Trophoblast cell (in vitro differentiated cells and primary cell): ENCODE results near the gene PDIA5.
A peak's percentile ranks its signal among the peaks of the same experiment; 100 is the strongest.

ENCODE experiments used
- DNase-seq, 2 donors: peaks; one replicate each; pipeline ENCODE4 v3.0.0-alpha.2; 2016
- H2AFZ ChIP-seq: 2 replicates; pipeline ENCODE4 v1.6.1; 2013; ENCODE audit warnings: low read length, moderate library complexity, mild to moderate bottlenecking; ENCODE audit not compliant: insufficient read depth, poor library complexity
- H2AK5ac ChIP-seq: 2 replicates; pipeline ENCODE4 v1.6.1; 2013; ENCODE audit warnings: mild to moderate bottlenecking, low read length
- H2BK120ac ChIP-seq: 2 replicates; pipeline ENCODE4 v1.6.1; 2013; ENCODE audit warnings: low read length, mild to moderate bottlenecking, moderate library complexity; ENCODE audit not compliant: insufficient read depth, poor library complexity
- H2BK12ac ChIP-seq: 2 replicates; pipeline ENCODE4 v1.6.1; 2013; ENCODE audit warnings: mild to moderate bottlenecking, low read length, moderate library complexity
- H2BK5ac ChIP-seq: 2 replicates; pipeline ENCODE4 v1.6.1; 2013; ENCODE audit warnings: low read length, low read depth, moderate library complexity, mild to moderate bottlenecking; ENCODE audit not compliant: poor library complexity
- H3K14ac ChIP-seq: 2 replicates; pipeline ENCODE4 v1.6.1; 2013; ENCODE audit warnings: mild to moderate bottlenecking, low read length
- H3K18ac ChIP-seq: 2 replicates; pipeline ENCODE4 v1.6.1; 2013; ENCODE audit warnings: mild to moderate bottlenecking, low read length
- H3K23ac ChIP-seq: 2 replicates; pipeline ENCODE4 v1.6.1; 2013; ENCODE audit warnings: low read length
- H3K27ac ChIP-seq: 2 replicates; pipeline ENCODE4 v1.5.1; 2013; ENCODE audit warnings: low read depth, mild to moderate bottlenecking, inconsistent platforms, low read length, moderate library complexity
- H3K27me3 ChIP-seq: 2 replicates; pipeline ENCODE4 v1.6.1; 2013; ENCODE audit warnings: inconsistent platforms, mild to moderate bottlenecking, low read length, moderate library complexity; ENCODE audit not compliant: insufficient read depth
- H3K36me3 ChIP-seq, 2 experiments: 1 replicate in 1 of 2; 2 replicates in 1 of 2; pipeline ENCODE4 v1.6.1; 2013; ENCODE audit warnings: low read length in 2 of 2, mild to moderate bottlenecking in 2 of 2, moderate library complexity in 1 of 2; ENCODE audit not compliant: insufficient read depth in 2 of 2, control insufficient read depth in 1 of 2
- H3K4ac ChIP-seq: 2 replicates; pipeline ENCODE4 v1.6.1; 2013; ENCODE audit warnings: low read depth, mild to moderate bottlenecking, low read length, moderate library complexity
- H3K4me1 ChIP-seq, 2 experiments: 1 replicate in 1 of 2; 2 replicates in 1 of 2; pipeline ENCODE4 v1.6.1; 2013; ENCODE audit warnings: low read length in 2 of 2, mild to moderate bottlenecking in 2 of 2, moderate library complexity in 1 of 2; ENCODE audit not compliant: insufficient read depth in 2 of 2, control insufficient read depth in 1 of 2
- H3K4me2 ChIP-seq: 2 replicates; pipeline ENCODE4 v1.6.1; 2013; ENCODE audit warnings: inconsistent platforms, mild to moderate bottlenecking, low read length, moderate library complexity
- H3K4me3 ChIP-seq: 2 replicates; pipeline ENCODE4 v1.5.1; 2013; ENCODE audit warnings: mild to moderate bottlenecking, low read depth, low read length, inconsistent platforms
- H3K79me1 ChIP-seq: one replicate; pipeline ENCODE4 v1.6.1; 2013; ENCODE audit warnings: low read length
- H3K79me2 ChIP-seq: 2 replicates; pipeline ENCODE4 v1.6.1; 2013; ENCODE audit warnings: low read length, mild to moderate bottlenecking; ENCODE audit not compliant: control insufficient read depth, insufficient read depth, poor library complexity
- H3K9ac ChIP-seq: 2 replicates; pipeline ENCODE4 v1.6.1; 2013; ENCODE audit warnings: mild to moderate bottlenecking, low read length
- H3K9me3 ChIP-seq: 2 replicates; pipeline ENCODE4 v1.6.1; 2013; ENCODE audit warnings: low read depth, mild to moderate bottlenecking, control low read depth, inconsistent platforms, low read length; ENCODE audit not compliant: insufficient read depth
- H4K12ac ChIP-seq: 2 replicates; pipeline ENCODE4 v1.6.1; 2013; ENCODE audit warnings: low read depth, mild to moderate bottlenecking, low read length, moderate library complexity
- H4K8ac ChIP-seq: 2 replicates; pipeline ENCODE4 v1.6.1; 2013; ENCODE audit warnings: low read depth, mild to moderate bottlenecking, low read length, moderate library complexity
- H4K91ac ChIP-seq: one replicate; pipeline ENCODE4 v1.6.1; 2013; ENCODE audit warnings: low read depth, mild to moderate bottlenecking, low read length, moderate library complexity
- WGBS: extraction: QIAGEN DNeasy Blood & Tissue Kit; methylation state at CpG from one replicate; pipeline ENCODE4 v1.1.7; 2013; ENCODE audit warnings: missing lambda C conversion rate; ENCODE audit not compliant: insufficient read length, insufficient coverage; ENCODE audit errors: extremely low coverage; 5-methylcytosine and 5-hydroxymethylcytosine counted together

PDIA5 gene

DNA sequence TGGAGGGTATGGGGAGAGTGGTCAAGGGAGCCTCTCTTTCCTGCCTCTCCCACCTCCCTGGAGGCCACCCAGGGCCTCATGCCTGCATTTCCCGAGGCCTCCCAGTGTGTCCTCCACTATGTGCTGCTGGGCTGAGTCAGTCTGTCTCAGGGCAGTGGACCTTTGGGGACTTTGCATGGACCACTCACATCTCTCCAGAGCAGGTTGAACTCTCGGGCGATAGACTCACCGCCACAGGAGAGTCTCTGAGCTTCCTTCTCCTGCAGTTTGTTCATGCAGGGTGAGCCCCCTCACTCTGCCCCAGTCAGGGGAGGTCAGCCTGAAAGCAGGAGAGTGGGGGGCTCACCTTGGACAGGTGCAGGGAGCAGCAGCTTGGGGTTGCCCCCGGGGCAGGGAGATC is 74.5 kb downstream of the PDIA5 start:
- no peak overlapping the region for H2AK5ac ChIP-seq
- no peak overlapping the region for H2BK12ac ChIP-seq
- H4K12ac ChIP-seq: no peak overlapping the region
- H3K4me2 ChIP-seq: no peak overlapping the region
- H4K91ac ChIP-seq: no peak overlapping the region
- H3K79me1 ChIP-seq: no peaks in the 10 kb centered on the region
- no peak overlapping the region for H3K27ac ChIP-seq
- no peak overlapping the region for H3K4ac ChIP-seq
- H3K36me3 ChIP-seq: peaks cover 42 to 53% of the 10 kb centered on the region in 2 experiments
- H3K4me3 ChIP-seq: no peak overlapping the region
- WGBS: no CpG with 5 or more reads among the region's 5 CpGs
- no peak for DNase-seq
- no peaks in the 10 kb centered on the region for H3K79me2 ChIP-seq
- no peak overlapping the region for H3K23ac ChIP-seq
- H4K8ac ChIP-seq: no peak overlapping the region
- no peak overlapping the region for H3K9ac ChIP-seq
- H3K14ac ChIP-seq: no peak overlapping the region
- no peak overlapping the region for H2BK120ac ChIP-seq
- H2BK5ac ChIP-seq: no peak overlapping the region
- H3K27me3 ChIP-seq: no peaks in the 10 kb centered on the region
- H3K18ac ChIP-seq: no peak overlapping the region
- H2AFZ ChIP-seq: no peak overlapping the region
- H3K4me1 ChIP-seq: peaks cover 0 to 7% of the 10 kb centered on the region in 2 experiments
- H3K9me3 ChIP-seq: no peaks in the 10 kb centered on the region

- Histone ChIP-seq H3K23ac (no peak overlapping the region), H4K12ac (no peak overlapping the region), H3K4me2 (no peak overlapping the region), H3K9ac (no peak overlapping the region), H3K79me2 (no peaks in the 10 kb centered on the region), H2AK5ac (no peak overlapping the region), H3K9me3 (no peaks in the 10 kb centered on the region), H4K8ac (no peak overlapping the region), H2BK120ac (no peak overlapping the region), H3K4ac (no peak overlapping the region), H3K4me1 (peaks cover 0 to 7% of the 10 kb centered on the region in 2 experiments), H2BK5ac (no peak overlapping the region), H2BK12ac (no peak overlapping the region), H3K27me3 (no peaks in the 10 kb centered on the region), H3K18ac (no peak overlapping the region), H3K36me3 (peaks cover 49 to 64% of the 10 kb centered on the region in 2 experiments), H3K14ac (no peak overlapping the region), H3K27ac (no peak overlapping the region), H3K79me1 (no peaks in the 10 kb centered on the region), H4K91ac (no peak overlapping the region), H2AFZ (no peak overlapping the region), H3K4me3 (no peak overlapping the region)
- peak; percentile 12 to 17 for DNase-seq
- WGBS: no CpG with 5 or more reads among the region's 10 CpGs
Measured at GRCh38 chr3:123143669-123144411, 77.0 kb downstream of the PDIA5 start.

- no peak overlapping the region for H3K14ac ChIP-seq
- no peak for DNase-seq
- H3K27ac ChIP-seq: no peak overlapping the region
- no peaks in the 10 kb centered on the region for H3K9me3 ChIP-seq
- H3K79me2 ChIP-seq: no peaks in the 10 kb centered on the region
- H2BK120ac ChIP-seq: no peak overlapping the region
- WGBS: no CpG with 5 or more reads among the region's 10 CpGs
- no peak overlapping the region for H2BK5ac ChIP-seq
- H3K79me1 ChIP-seq: no peaks in the 10 kb centered on the region
- no peaks in the 10 kb centered on the region for H3K27me3 ChIP-seq
- no peak overlapping the region for H4K8ac ChIP-seq
- H2AK5ac ChIP-seq: no peak overlapping the region
- no peak overlapping the region for H4K12ac ChIP-seq
- no peak overlapping the region for H3K4me3 ChIP-seq
- H3K4me2 ChIP-seq: no peak overlapping the region
- no peak overlapping the region for H4K91ac ChIP-seq
- H2BK12ac ChIP-seq: no peak overlapping the region
- H3K4ac ChIP-seq: no peak overlapping the region
- H3K18ac ChIP-seq: no peak overlapping the region
- no peak overlapping the region for H3K23ac ChIP-seq
- H3K4me1 ChIP-seq: peaks cover 0 to 7% of the 10 kb centered on the region in 2 experiments
- H3K9ac ChIP-seq: no peak overlapping the region
- H3K36me3 ChIP-seq: peaks cover 62 to 72% of the 10 kb centered on the region in 2 experiments
- H2AFZ ChIP-seq: no peak overlapping the region
Measured at GRCh38 chr3:123147754-123148535, 81.1 kb downstream of the PDIA5 start.

- Histone ChIP-seq H2AK5ac (no peak overlapping the region), H3K79me2 (no peaks in the 10 kb centered on the region), H2BK120ac (no peak overlapping the region), H3K9ac (no peak overlapping the region), H2AFZ (no peak overlapping the region), H3K36me3 (peaks cover 61 to 68% of the 10 kb centered on the region in 2 experiments), H3K27ac (no peak overlapping the region), H3K4me3 (no peak overlapping the region), H3K79me1 (no peaks in the 10 kb centered on the region), H3K4me1 (peaks cover 0 to 2% of the 10 kb centered on the region in 2 experiments), H3K23ac (no peak overlapping the region), H3K18ac (no peak overlapping the region), H3K27me3 (no peaks in the 10 kb centered on the region), H3K4me2 (no peak overlapping the region), H3K9me3 (no peaks in the 10 kb centered on the region), H2BK5ac (no peak overlapping the region), H2BK12ac (no peak overlapping the region), H4K12ac (no peak overlapping the region), H3K4ac (no peak overlapping the region), H4K91ac (no peak overlapping the region), H4K8ac (no peak overlapping the region), H3K14ac (no peak overlapping the region)
- DNase-seq: no peak
- WGBS: no CpG with 5 or more reads among the region's 8 CpGs
Measured at GRCh38 chr3:123148772-123149171, 81.9 kb downstream of the PDIA5 start.
